HEK293T (cell line): ENCODE results near the gene SH3D19.

Experiments
- BHLHE40 ChIP-seq: fragments of 450-650 bp; IDR thresholded peaks from 2 replicates; pipeline ENCODE4 v1.6.1; 2016; ENCODE audit warnings: mild to moderate bottlenecking, moderate library complexity, borderline replicate concordance
- ELF4 ChIP-seq: fragments of 450-650 bp; IDR thresholded peaks from 2 replicates; pipeline ENCODE4 v1.6.1; 2017; ENCODE audit warnings: antibody characterized with exemption
- FOXA1 ChIP-seq: fragments of 450-650 bp; IDR thresholded peaks from 2 replicates; pipeline ENCODE4 v1.6.1; 2016; ENCODE audit warnings: mild to moderate bottlenecking
- FOXK2 ChIP-seq: fragments of 450-650 bp; IDR thresholded peaks from 2 replicates; pipeline ENCODE4 v1.6.1; 2016; ENCODE audit warnings: mild to moderate bottlenecking
- L3MBTL2 ChIP-seq: fragments of 450-650 bp; conservative IDR thresholded peaks from 2 replicates; pipeline ENCODE4 v1.6.1; 2016; ENCODE audit warnings: mild to moderate bottlenecking
- NFRKB ChIP-seq: fragments of 450-650 bp; IDR thresholded peaks from 2 replicates; pipeline ENCODE4 v1.6.1; 2016; ENCODE audit warnings: mild to moderate bottlenecking, moderate library complexity
- SP1 ChIP-seq: fragments of 450-650 bp; IDR thresholded peaks from 2 replicates; pipeline ENCODE4 v1.6.1; 2017
- SUZ12 ChIP-seq: fragments of 450-650 bp; IDR thresholded peaks from 2 replicates; pipeline ENCODE4 v1.6.1; 2016; ENCODE audit warnings: mild to moderate bottlenecking
- TARDBP ChIP-seq: fragments of 450-650 bp; IDR thresholded peaks from 2 replicates; pipeline ENCODE4 v1.6.1; 2016

GRCh38 chr4:151256134-151256533 is 69.3 kb downstream of the SH3D19 start:
- TF ChIP-seq ELF4 (no peak), SP1 (no peak), FOXA1 (no peak), FOXK2 (no peak), NFRKB (no peak), TARDBP (no peak), SUZ12 (no peak), L3MBTL2 (no peak), BHLHE40 (no peak)
